Activated CD4-positive, alpha-beta T cell treated with anti-CD3 and anti-CD28 coated beads, Interleukin-2, amount 50 U/mL, for 1 hour (primary cell): ENCODE data around the gene GPR143.
"Not testable (repeated sequence)": the region's sequence is repeated elsewhere in the genome, so short reads cannot be mapped to it uniquely, and the experiment has no call there.

ENCODE experiments used
- DNase-seq: peaks from one replicate; pipeline ENCODE4 v3.0.0-alpha.2; 2020

Gene GPR143

GRCh38 chrX:9765737-9766097, at the start of gene GPR143:
GPR143 (minus strand) TSS chrX:9765847; CDS start chrX:9765817, 30 bp downstream.
- DNase-seq = no peak

GRCh38 chrX:9811086-9811485, 45.4 kb upstream of the GPR143 start:
- DNase-seq = not testable (repeated sequence)

- not testable (repeated sequence) for DNase-seq
These were observed 44.2 kb upstream of the GPR143 start for GRCh38 chrX:9809876-9810275.

GRCh38 chrX:9807355-9808182, 41.9 kb upstream of the GPR143 start:
- DNase-seq = no peak

GRCh38 chrX:9805956-9806355, 40.3 kb upstream of the GPR143 start:
- DNase-seq = no peak

- DNase-seq = no peak
These were observed 38.8 kb upstream of the GPR143 start for GRCh38 chrX:9804444-9804843.

GRCh38 chrX:9802737-9803136, 37.1 kb upstream of the GPR143 start:
- no peak for DNase-seq

- no peak for DNase-seq
These were observed 32.0 kb upstream of the GPR143 start for GRCh38 chrX:9797384-9798360.

GRCh38 chrX:9794495-9794894, 28.8 kb upstream of the GPR143 start:
- DNase-seq = no peak

- DNase-seq = no peak
These were observed 25.2 kb upstream of the GPR143 start for GRCh38 chrX:9790866-9791265.

GRCh38 chrX:9789555-9789954, 23.9 kb upstream of the GPR143 start:
- no peak for DNase-seq

- no peak for DNase-seq
These were observed 23.3 kb upstream of the GPR143 start for GRCh38 chrX:9788911-9789310.

GRCh38 chrX:9786798-9787635, 21.4 kb upstream of the GPR143 start:
- no peak for DNase-seq

GRCh38 chrX:9785944-9786797, 20.5 kb upstream of the GPR143 start, which contains the start of gene SHROOM2:
SHROOM2 (plus strand) TSS chrX:9786429; CDS start chrX:9786546, 117 bp downstream.
- no peak for DNase-seq

- DNase-seq = no peak
These were observed 19.8 kb upstream of the GPR143 start for GRCh38 chrX:9785254-9785943.

GRCh38 chrX:9784332-9784731, 18.7 kb upstream of the GPR143 start:
- DNase-seq = no peak

GRCh38 chrX:9781941-9782340, 16.3 kb upstream of the GPR143 start:
- no peak for DNase-seq

- no peak for DNase-seq
These were observed 10.3 kb upstream of the GPR143 start for GRCh38 chrX:9775930-9776329.

- no peak for DNase-seq
These were observed 7.3 kb upstream of the GPR143 start for GRCh38 chrX:9772943-9773342.

GRCh38 chrX:9770319-9770718, 4.7 kb upstream of the GPR143 start:
- DNase-seq = no peak

GRCh38 chrX:9768321-9768839, 2.7 kb upstream of the GPR143 start:
- not testable (repeated sequence) for DNase-seq
